Muscle of back (tissue), 11 donors: ENCODE data around the gene HPCAL1. TPM values are rescaled to one million over a fixed set of nuclear protein-coding genes. Genes with fewer than 3 reads are reported as not detected.

Experiments used
- DNase-seq, 3 donors: peaks; one replicate each; pipeline versions ENCODE4 v3.0.0 to v3.0.0-alpha.2; 2013
- polyA plus RNA-seq, 10 donors: library from polyadenylated mRNA; unstranded; fragments of 120-200 nt; gene quantifications; one replicate each; pipeline ENCODE4 v1.2.1, GENCODE V29; 2013; ENCODE audit not compliant: insufficient read length in 10 of 10

Gene HPCAL1
- polyA plus RNA-seq, 10 donors, result 19.9 to 39.4 (median 34.4) TPM

GRCh38 chr2:10422251-10422650, 119.5 kb downstream of the HPCAL1 start:
- DNase-seq, result no peak

GRCh38 chr2:10422732-10423399, 120.2 kb downstream of the HPCAL1 start:
- DNase-seq, result no peak

- no peak for DNase-seq
Observed at GRCh38 chr2:10423400-10423774, 120.7 kb downstream of the HPCAL1 start.

- peak in 1 of 3 donors; percentile 69 for DNase-seq
Observed at GRCh38 chr2:10424051-10424450, 121.3 kb downstream of the HPCAL1 start.

GRCh38 chr2:10424916-10425505, 122.3 kb downstream of the HPCAL1 start:
- no peak for DNase-seq

GRCh38 chr2:10425699-10426098, 123.0 kb downstream of the HPCAL1 start:
- DNase-seq, result no peak

- DNase-seq, result no peak
Observed at GRCh38 chr2:10426726-10427617, 124.3 kb downstream of the HPCAL1 start.

- DNase-seq, result peak in 2 of 3 donors; percentile 42 to 75
Observed at GRCh38 chr2:10427618-10427949, 124.9 kb downstream of the HPCAL1 start.

GRCh38 chr2:10428355-10428754, 125.7 kb downstream of the HPCAL1 start:
- no peak for DNase-seq

- no peak for DNase-seq
Observed at GRCh38 chr2:10428924-10429323, 126.2 kb downstream of the HPCAL1 start.

- DNase-seq, result no peak
Observed at GRCh38 chr2:10430886-10431622, 128.3 kb downstream of the HPCAL1 start.

- DNase-seq, result no peak
Observed at GRCh38 chr2:10431797-10432196, 129.1 kb downstream of the HPCAL1 start.

- DNase-seq, result peak in 1 of 3 donors; percentile 51
Observed at GRCh38 chr2:10432311-10433181, 129.8 kb downstream of the HPCAL1 start.

- no peak for DNase-seq
Observed at GRCh38 chr2:10433264-10433946, 130.7 kb downstream of the HPCAL1 start.

- DNase-seq, result no peak
Observed at GRCh38 chr2:10433947-10434885, 131.5 kb downstream of the HPCAL1 start.

GRCh38 chr2:10434886-10435819, 132.4 kb downstream of the HPCAL1 start:
- peak in 2 of 3 donors; percentile 85 to 88 for DNase-seq

GRCh38 chr2:10435820-10436204, 133.1 kb downstream of the HPCAL1 start:
- DNase-seq, result no peak

- no peak for DNase-seq
Observed at GRCh38 chr2:10436583-10437110, 133.9 kb downstream of the HPCAL1 start.
